ENCODE measurements around the gene FOXF2.

- TF ChIP-seq CTCF (conservative IDR thresholded peaks at IDR 0.05 in 1 of 2, IDR thresholded peaks at IDR 0.05 in 1 of 2; ENCODE audit: extremely low read depth in 1 of 2, insufficient read depth in 1 of 2, low read depth in 1 of 2, low read length in 2 of 2) (no peak), EZH2 (IDR thresholded peaks at IDR 0.05; ENCODE audit: borderline replicate concordance, low read length) (no peak)
Observed at GRCh38 chr6:1437553-1438406, 48.4 kb downstream of the FOXF2 start.
